Lung (tissue), 12 donors: ENCODE measurements around the gene FAM110D. TPM values are rescaled to one million over a fixed set of nuclear protein-coding genes. Genes with fewer than 3 reads are reported as not detected.

Source experiments
- ATAC-seq: fragments of 200-7000 bp; cut with Tn5 transposase; one replicate; pipeline ENCODE4 v1.9.1; 2020; ENCODE audit warnings: moderate number of reproducible peaks; ENCODE audit not compliant: insufficient read depth, low FRiP score
- DNase-seq, 3 donors: peaks; one replicate each; pipeline ENCODE4 v3.0.0-alpha.2; 2013 to 2017
- H3K27ac ChIP-seq, 2 donors: one replicate each; pipeline ENCODE4 v1.5.1; 2013; ENCODE audit warnings: mild to moderate bottlenecking in 2 of 2, moderate library complexity in 2 of 2, control low read depth in 1 of 2, inconsistent platforms in 1 of 2, low read depth in 1 of 2, low read length in 1 of 2
- H3K27me3 ChIP-seq, 3 donors: one replicate each; pipeline ENCODE4 v1.5.1; 2013; ENCODE audit warnings: low read length in 2 of 3; ENCODE audit not compliant: control insufficient read depth in 3 of 3, insufficient read depth in 3 of 3
- H3K36me3 ChIP-seq, 4 donors: one replicate each; pipeline ENCODE4 v1.5.1; 2013; ENCODE audit warnings: low read length in 4 of 4, mild to moderate bottlenecking in 1 of 4, moderate library complexity in 1 of 4; ENCODE audit not compliant: control insufficient read depth in 4 of 4, insufficient read depth in 4 of 4
- H3K4me1 ChIP-seq, 5 donors: one replicate each; pipeline ENCODE4 v1.5.1; 2013; ENCODE audit warnings: low read length in 5 of 5, mild to moderate bottlenecking in 2 of 5, moderate library complexity in 1 of 5; ENCODE audit not compliant: control insufficient read depth in 5 of 5, insufficient read depth in 5 of 5
- H3K4me3 ChIP-seq: one replicate; pipeline ENCODE4 v1.5.1; 2013; ENCODE audit warnings: mild to moderate bottlenecking, control low read depth, moderate library complexity
- H3K9ac ChIP-seq, 2 donors: one replicate each; pipeline ENCODE4 v1.5.1; 2013; ENCODE audit warnings: low read length in 2 of 2, control low read depth in 1 of 2; ENCODE audit not compliant: insufficient read depth in 1 of 2
- H3K9me3 ChIP-seq, 4 donors: one replicate each; pipeline ENCODE4 v1.5.1; 2013; ENCODE audit warnings: low read length in 3 of 4, mild to moderate bottlenecking in 1 of 4, moderate library complexity in 1 of 4; ENCODE audit not compliant: control insufficient read depth in 4 of 4, insufficient read depth in 3 of 4
- WGBS, 2 donors: extraction: QIAGEN DNeasy Blood & Tissue Kit; methylation state at CpG; one replicate each; pipeline ENCODE4 v1.1.7; 2013; 5-methylcytosine and 5-hydroxymethylcytosine counted together
- polyA plus RNA-seq, 2 donors: library from polyadenylated mRNA; stranded (reverse); fragments of 200-250 nt; gene quantifications; one replicate each; pipeline ENCODE4 v1.2.1, GENCODE V29; 2013
- total RNA-seq, 2 donors: library from RNA; depleted of rRNA in 1 of 2; stranded (reverse); fragments of >200 nt in 1 of 2; gene quantifications; one replicate each; pipeline ENCODE4 v1.2.1, GENCODE V29; 2014 to 2021
- TF ChIP-seq, protein P1 (sequence below): IDR thresholded peaks from 2 replicates; pipeline ENCODE4 v1.5.1; 2012; ENCODE audit warnings: mild to moderate bottlenecking; ENCODE audit errors: control extremely low read depth, extremely low read depth
- donor health status: control.
- donor health status: control.
- donor health status: Bipolar disorder and iron deficiency.
- donor health status: healthy.
- donor health status: DM: yes; HTN: yes; CAD: no.

Gene FAM110D
- total and polyA plus RNA-seq, 4 donors: 1.1 to 3.4 (median 3.1) TPM

GRCh38 chr1:26180010-26180506, 21.2 kb downstream of the FAM110D start:
- Histone ChIP-seq H3K9me3 (no peaks in the 10 kb centered on the region), H3K27ac (no peak overlapping the region), H3K4me3 (no peak overlapping the region), H3K4me1 (no peaks in the 10 kb centered on the region), H3K27me3 (no peaks in the 10 kb centered on the region), H3K9ac (no peak overlapping the region), H3K36me3 (peaks cover 0 to 22% (median 0%) of the 10 kb centered on the region in 4 donors)
- ATAC-seq: no peak
- TF ChIP-seq, protein P1, sequence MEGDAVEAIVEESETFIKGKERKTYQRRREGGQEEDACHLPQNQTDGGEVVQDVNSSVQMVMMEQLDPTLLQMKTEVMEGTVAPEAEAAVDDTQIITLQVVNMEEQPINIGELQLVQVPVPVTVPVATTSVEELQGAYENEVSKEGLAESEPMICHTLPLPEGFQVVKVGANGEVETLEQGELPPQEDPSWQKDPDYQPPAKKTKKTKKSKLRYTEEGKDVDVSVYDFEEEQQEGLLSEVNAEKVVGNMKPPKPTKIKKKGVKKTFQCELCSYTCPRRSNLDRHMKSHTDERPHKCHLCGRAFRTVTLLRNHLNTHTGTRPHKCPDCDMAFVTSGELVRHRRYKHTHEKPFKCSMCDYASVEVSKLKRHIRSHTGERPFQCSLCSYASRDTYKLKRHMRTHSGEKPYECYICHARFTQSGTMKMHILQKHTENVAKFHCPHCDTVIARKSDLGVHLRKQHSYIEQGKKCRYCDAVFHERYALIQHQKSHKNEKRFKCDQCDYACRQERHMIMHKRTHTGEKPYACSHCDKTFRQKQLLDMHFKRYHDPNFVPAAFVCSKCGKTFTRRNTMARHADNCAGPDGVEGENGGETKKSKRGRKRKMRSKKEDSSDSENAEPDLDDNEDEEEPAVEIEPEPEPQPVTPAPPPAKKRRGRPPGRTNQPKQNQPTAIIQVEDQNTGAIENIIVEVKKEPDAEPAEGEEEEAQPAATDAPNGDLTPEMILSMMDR: no peak
- WGBS, 2 donors: 82 to 91% methylated on average over 4 of the region's 4 CpGs
- no peak for DNase-seq

DNA sequence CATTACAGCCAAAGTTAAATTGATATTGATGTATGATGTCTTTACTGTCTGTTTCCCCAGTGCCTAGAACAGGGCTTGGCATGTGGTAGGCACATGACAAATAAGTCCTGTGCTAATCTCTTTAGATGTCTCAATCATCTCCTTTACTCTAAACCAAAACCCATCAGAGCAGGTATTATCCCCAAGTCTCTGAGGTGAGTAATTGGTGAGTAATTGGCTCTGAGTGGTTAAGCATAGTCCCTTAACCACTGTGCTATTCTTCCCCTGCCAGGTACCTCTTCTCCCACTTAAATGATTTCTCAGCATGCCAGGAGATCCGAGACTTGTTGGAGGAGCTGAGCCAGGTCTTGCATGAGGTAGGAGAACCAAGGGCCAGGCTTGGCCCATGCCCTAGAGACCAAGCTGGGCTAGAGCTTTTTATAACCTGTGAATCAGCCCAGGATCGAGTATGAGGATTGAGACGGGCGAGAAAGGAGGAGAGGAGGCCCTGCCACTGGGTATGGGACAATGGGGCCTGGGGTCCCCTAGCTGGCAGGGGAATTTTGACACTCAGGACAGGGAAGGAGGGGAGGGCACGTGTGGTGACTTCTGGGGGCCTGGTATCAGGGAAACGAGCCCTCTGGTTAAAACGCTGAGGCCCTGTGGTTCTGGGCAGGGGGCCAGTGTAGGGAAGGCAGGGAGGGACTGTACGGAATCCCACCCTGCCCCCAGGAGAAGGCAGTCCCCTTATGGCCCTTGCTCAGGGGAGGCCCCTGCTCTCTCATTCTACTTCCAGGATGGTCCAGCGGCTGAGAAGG, 22.9 kb downstream of the FAM110D start:
- no peaks in the 10 kb centered on the region for H3K9me3 ChIP-seq
- WGBS, 2 donors: 74 to 78% methylated on average over 9 of the region's 9 CpGs
- no peak overlapping the region for H3K4me3 ChIP-seq
- TF ChIP-seq, protein P1: no peak
- no peak overlapping the region for H3K27ac ChIP-seq
- DNase-seq (no peak), ATAC-seq (no peak)
- peaks cover 0 to 22% (median 0%) of the 10 kb centered on the region in 4 donors for H3K36me3 ChIP-seq
- no peak overlapping the region for H3K9ac ChIP-seq
- no peaks in the 10 kb centered on the region for H3K4me1 ChIP-seq
- no peaks in the 10 kb centered on the region for H3K27me3 ChIP-seq

- TF ChIP-seq, protein P1: no peak
- H3K36me3 ChIP-seq: peaks cover 0 to 24% (median 0%) of the 10 kb centered on the region in 4 donors
- DNase-seq: no peak
- no peak for ATAC-seq
- H3K9me3 ChIP-seq: no peaks in the 10 kb centered on the region
- no peak overlapping the region for H3K9ac ChIP-seq
- H3K4me1 ChIP-seq: no peaks in the 10 kb centered on the region
- H3K4me3 ChIP-seq: no peak overlapping the region
- H3K27me3 ChIP-seq: no peaks in the 10 kb centered on the region
- no peak overlapping the region for H3K27ac ChIP-seq
- WGBS, 2 donors: 81 to 88% methylated on average over 7 of the region's 7 CpGs
Observed at GRCh38 chr1:26182383-26182696, 23.5 kb downstream of the FAM110D start.
